ENCODE results near the gene SFI1.

DNA sequence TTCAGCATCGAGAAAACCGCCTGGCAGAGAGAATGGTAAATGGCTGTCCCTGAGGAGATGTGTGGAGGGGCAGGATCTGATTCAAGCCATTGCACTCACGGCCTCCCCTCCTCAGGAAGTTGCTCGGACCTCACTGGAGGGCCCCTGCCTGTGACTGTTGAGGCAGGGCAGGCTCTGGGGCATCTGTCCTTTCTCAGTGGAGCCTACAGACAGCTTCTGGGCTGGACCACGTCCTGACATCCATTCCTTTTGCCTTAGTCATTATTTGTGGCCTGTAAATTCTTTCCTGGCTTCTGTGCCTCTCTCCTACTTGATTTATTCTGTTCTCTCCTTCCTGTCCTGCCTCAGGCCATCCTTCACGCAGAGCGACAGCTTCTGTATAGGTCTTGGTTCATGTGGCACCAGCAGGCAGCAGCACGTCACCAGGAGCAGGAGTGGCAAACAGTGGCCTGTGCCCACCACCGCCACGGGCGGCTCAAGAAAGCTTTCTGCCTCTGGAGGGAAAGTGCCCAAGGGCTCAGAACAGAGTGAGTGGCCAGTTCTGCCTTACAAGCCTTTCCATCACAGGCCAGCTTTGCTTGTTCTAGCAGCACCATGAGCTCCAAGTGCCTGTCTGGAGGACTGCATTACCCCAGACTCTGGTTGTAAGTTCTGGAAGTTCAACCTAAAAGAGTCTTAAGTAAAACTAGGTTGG is 106.1 kb downstream of the SFI1 start:
- no peak for TF ChIP-seq CTCF (conservative IDR thresholded peaks at IDR 0.05)
- TF ChIP-seq ZFX (IDR thresholded peaks at IDR 0.05), result no peak

Measured in C4-2B (cell line).